Measurements from ENCODE around the gene THAP3.
"Not testable (repeated sequence)": the region's sequence is repeated elsewhere in the genome, so short reads cannot be mapped to it uniquely, and the experiment has no call there.

THAP3 gene

DNA sequence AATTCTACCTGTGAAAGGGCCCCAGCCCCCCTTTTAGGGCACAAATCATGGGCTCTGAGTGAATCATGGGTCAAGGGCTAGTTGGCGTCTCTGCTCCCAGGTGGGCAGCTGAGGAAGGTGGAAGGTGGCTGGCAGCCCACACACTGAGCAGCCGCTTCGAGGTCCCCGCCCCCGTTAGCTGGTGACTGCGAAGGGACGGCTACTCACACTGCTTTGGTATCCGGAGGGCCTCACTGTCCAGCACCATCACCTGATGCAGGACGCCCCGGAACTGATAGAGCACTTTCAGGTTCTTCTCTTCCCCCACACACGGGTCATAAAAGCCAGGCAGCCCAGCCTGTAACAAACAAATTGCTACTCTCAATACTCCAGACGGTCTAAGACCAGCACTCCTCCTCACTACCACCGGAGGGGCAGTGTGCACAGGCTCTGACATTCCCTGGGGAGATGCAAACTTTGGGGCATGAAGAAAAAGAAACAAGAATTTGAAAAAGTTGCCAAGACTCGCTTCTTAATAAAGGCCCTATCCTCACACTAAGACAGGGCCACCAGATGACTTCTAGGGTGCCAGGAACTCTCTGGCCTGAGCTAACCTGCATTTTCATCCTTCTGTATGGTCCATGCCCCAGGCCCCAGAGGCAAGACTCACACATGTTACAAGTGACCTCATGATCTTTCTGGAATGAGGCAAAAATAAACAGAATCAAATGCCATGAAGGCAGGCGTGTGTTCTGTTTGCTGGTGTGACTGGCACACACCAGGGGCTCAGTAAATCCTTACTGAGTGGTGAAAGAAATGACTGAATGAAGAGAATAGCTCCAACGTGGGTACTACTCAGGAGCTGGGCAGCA lies 11.5 kb downstream of the THAP3 start:
- no peak overlapping the region for H3K9ac ChIP-seq (ENCODE audit: low read length)
- no peaks in the 10 kb centered on the region for H3K27me3 ChIP-seq (ENCODE audit: control insufficient read depth, insufficient read depth, low read length)
- H3K36me3 ChIP-seq (ENCODE audit: control insufficient read depth, insufficient read depth, low read length) = peaks cover 40% of the 10 kb centered on the region
- no peaks in the 10 kb centered on the region for H3K4me1 ChIP-seq (ENCODE audit: control insufficient read depth, insufficient read depth, low read length)
- no peak overlapping the region for H3K27ac ChIP-seq (ENCODE audit: low read depth, low read length)
- no peak overlapping the region for H3K4me3 ChIP-seq (ENCODE audit: low read length)

DNA sequence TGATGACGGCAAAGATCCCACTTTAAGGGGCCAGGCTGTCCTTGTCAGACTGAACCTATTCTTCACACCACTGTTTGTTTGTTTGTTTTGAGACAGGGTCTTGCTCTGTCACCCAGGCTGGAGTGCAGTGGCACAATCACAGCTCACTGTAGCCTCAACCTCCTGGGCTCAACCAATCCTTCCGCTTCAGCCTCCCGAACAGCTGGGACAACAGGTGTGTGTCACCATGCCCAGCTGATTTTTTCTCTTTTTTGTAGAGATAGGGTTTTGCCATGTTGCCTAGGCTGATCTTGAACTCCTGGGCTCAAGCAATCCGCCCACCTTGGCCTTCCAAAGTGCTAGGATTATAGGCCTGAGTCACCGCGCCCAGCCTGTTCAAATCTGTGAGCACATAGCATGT lies 12.1 kb downstream of the THAP3 start:
- not testable (repeated sequence) for H3K4me3 ChIP-seq (ENCODE audit: low read length); H3K4me1 ChIP-seq (ENCODE audit: control insufficient read depth, insufficient read depth, low read length); H3K27ac ChIP-seq (ENCODE audit: low read depth, low read length); H3K27me3 ChIP-seq (ENCODE audit: control insufficient read depth, insufficient read depth, low read length); H3K9ac ChIP-seq (ENCODE audit: low read length)
- peaks cover 40% of the 10 kb centered on the region for H3K36me3 ChIP-seq (ENCODE audit: control insufficient read depth, insufficient read depth, low read length)

DNA sequence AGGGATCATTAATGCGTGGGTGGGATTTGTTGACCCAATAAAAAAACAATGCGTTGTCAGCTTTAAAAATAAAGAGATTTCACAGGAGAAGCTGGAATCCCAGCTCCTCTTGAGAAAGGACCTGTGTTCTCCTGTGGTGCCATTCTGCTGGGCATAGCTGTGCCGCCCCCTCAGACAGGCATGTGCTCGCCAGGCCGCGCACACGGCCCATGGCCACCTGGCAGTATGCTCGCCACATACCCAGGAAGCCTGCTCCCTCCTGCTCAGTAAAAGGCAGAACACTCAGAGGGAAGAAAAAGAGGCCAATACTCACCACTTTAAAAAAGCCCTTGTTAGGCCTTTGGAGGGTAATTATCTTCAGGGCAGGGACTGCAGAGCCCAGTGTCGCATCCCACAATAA lies 13.1 kb downstream of the THAP3 start:
- H3K9ac ChIP-seq (ENCODE audit: low read length) = no peak overlapping the region
- no peaks in the 10 kb centered on the region for H3K4me1 ChIP-seq (ENCODE audit: control insufficient read depth, insufficient read depth, low read length)
- no peak overlapping the region for H3K27ac ChIP-seq (ENCODE audit: low read depth, low read length)
- peak overlapping the region; percentile 21 for H3K4me3 ChIP-seq (ENCODE audit: low read length)
- no peaks in the 10 kb centered on the region for H3K27me3 ChIP-seq (ENCODE audit: control insufficient read depth, insufficient read depth, low read length)
- peaks cover 40% of the 10 kb centered on the region for H3K36me3 ChIP-seq (ENCODE audit: control insufficient read depth, insufficient read depth, low read length)

GRCh38 chr1:6638226-6638625 lies 13.6 kb downstream of the THAP3 start:
- Histone ChIP-seq H3K4me1 (ENCODE audit: control insufficient read depth, insufficient read depth, low read length) (no peaks in the 10 kb centered on the region), H3K27ac (ENCODE audit: low read depth, low read length) (peak overlapping the region; percentile 0), H3K4me3 (ENCODE audit: low read length) (peak overlapping the region; percentile 21), H3K9ac (ENCODE audit: low read length) (no peak overlapping the region), H3K27me3 (ENCODE audit: control insufficient read depth, insufficient read depth, low read length) (no peaks in the 10 kb centered on the region), H3K36me3 (ENCODE audit: control insufficient read depth, insufficient read depth, low read length) (peaks cover 36% of the 10 kb centered on the region)

- H3K4me1 ChIP-seq (ENCODE audit: control insufficient read depth, insufficient read depth, low read length); H3K9ac ChIP-seq (ENCODE audit: low read length); H3K27me3 ChIP-seq (ENCODE audit: control insufficient read depth, insufficient read depth, low read length); H3K27ac ChIP-seq (ENCODE audit: low read depth, low read length); H3K4me3 ChIP-seq (ENCODE audit: low read length): not testable (repeated sequence)
- peaks cover 36% of the 10 kb centered on the region for H3K36me3 ChIP-seq (ENCODE audit: control insufficient read depth, insufficient read depth, low read length)
These were observed 16.2 kb downstream of the THAP3 start for GRCh38 chr1:6640867-6641266.

GRCh38 chr1:6645018-6645417 lies 20.4 kb downstream of the THAP3 start:
- Histone ChIP-seq H3K4me1 (ENCODE audit: control insufficient read depth, insufficient read depth, low read length) (no peaks in the 10 kb centered on the region), H3K4me3 (ENCODE audit: low read length) (no peak overlapping the region), H3K36me3 (ENCODE audit: control insufficient read depth, insufficient read depth, low read length) (peaks cover 18% of the 10 kb centered on the region), H3K9ac (ENCODE audit: low read length) (no peak overlapping the region), H3K27me3 (ENCODE audit: control insufficient read depth, insufficient read depth, low read length) (no peaks in the 10 kb centered on the region), H3K27ac (ENCODE audit: low read depth, low read length) (no peak overlapping the region)

DNA sequence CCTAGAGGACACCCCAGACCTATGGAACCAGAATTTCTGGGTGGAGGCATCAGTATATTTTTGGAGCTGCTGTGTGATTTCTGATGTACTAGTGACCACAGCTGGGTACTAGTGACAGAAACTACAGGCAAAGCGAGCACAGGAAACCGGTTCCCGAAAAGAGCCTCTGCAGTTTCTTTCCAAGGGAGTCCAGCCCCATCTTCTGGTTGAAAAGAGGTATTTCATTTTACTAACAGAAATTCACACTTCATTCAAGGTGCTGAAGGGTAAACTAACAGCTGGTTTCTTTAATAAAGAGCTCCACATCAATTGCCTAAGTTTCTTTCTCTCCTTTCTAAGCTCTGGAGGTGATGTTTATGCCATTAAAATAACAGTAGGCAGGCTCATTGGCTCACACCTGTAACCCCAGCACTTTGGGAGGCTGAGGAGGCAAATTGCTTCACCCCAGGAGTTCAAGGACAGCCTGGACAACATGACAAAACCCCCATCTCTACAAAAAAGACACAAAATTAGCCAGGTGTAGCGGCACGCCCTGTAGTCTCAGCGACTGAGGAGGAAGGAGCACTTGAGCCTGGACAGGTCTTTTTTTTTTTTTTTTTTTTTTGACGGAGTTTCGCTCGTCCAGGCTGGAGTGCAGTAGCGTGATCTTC lies 22.0 kb downstream of the THAP3 start:
- Histone ChIP-seq H3K36me3 (ENCODE audit: control insufficient read depth, insufficient read depth, low read length) (peaks cover 15% of the 10 kb centered on the region), H3K27me3 (ENCODE audit: control insufficient read depth, insufficient read depth, low read length) (no peaks in the 10 kb centered on the region), H3K4me1 (ENCODE audit: control insufficient read depth, insufficient read depth, low read length) (no peaks in the 10 kb centered on the region), H3K27ac (ENCODE audit: low read depth, low read length) (no peak overlapping the region), H3K9ac (ENCODE audit: low read length) (no peak overlapping the region), H3K4me3 (ENCODE audit: low read length) (no peak overlapping the region)

- H3K4me3 ChIP-seq (ENCODE audit: low read length) = no peak overlapping the region
- no peak overlapping the region for H3K9ac ChIP-seq (ENCODE audit: low read length)
- no peak overlapping the region for H3K27ac ChIP-seq (ENCODE audit: low read depth, low read length)
- H3K27me3 ChIP-seq (ENCODE audit: control insufficient read depth, insufficient read depth, low read length) = no peaks in the 10 kb centered on the region
- H3K4me1 ChIP-seq (ENCODE audit: control insufficient read depth, insufficient read depth, low read length) = no peaks in the 10 kb centered on the region
- H3K36me3 ChIP-seq (ENCODE audit: control insufficient read depth, insufficient read depth, low read length) = peaks cover 21% of the 10 kb centered on the region
These were observed 23.9 kb downstream of the THAP3 start for GRCh38 chr1:6648556-6648955.

DNA sequence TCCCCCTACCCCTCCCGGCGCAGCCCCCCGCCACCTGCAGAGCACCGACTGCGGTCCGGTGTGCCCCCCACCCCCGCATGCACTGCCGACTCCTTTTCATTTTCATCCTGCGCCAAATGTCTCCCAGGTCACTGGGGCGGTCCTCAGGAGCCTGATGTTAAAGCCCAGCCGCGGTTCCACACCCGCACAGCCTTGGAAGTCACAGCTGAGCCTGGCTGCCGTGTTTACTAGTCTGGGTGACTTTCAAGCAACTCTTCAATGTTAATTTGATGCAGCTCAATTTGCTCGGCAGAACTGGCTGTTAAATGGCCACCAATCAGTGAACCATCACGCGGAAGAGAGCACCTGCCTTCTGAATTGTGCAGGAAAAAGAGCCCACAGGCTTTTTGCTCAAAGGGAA lies 27.2 kb downstream of the THAP3 start:
- H3K4me3 ChIP-seq (ENCODE audit: low read length) = no peak overlapping the region
- H3K4me1 ChIP-seq (ENCODE audit: control insufficient read depth, insufficient read depth, low read length) = no peaks in the 10 kb centered on the region
- no peaks in the 10 kb centered on the region for H3K27me3 ChIP-seq (ENCODE audit: control insufficient read depth, insufficient read depth, low read length)
- no peak overlapping the region for H3K27ac ChIP-seq (ENCODE audit: low read depth, low read length)
- no peak overlapping the region for H3K9ac ChIP-seq (ENCODE audit: low read length)
- peaks cover 15% of the 10 kb centered on the region for H3K36me3 ChIP-seq (ENCODE audit: control insufficient read depth, insufficient read depth, low read length)

- peaks cover 15% of the 10 kb centered on the region for H3K36me3 ChIP-seq (ENCODE audit: control insufficient read depth, insufficient read depth, low read length)
- no peak overlapping the region for H3K4me3 ChIP-seq (ENCODE audit: low read length)
- H3K4me1 ChIP-seq (ENCODE audit: control insufficient read depth, insufficient read depth, low read length) = no peaks in the 10 kb centered on the region
- H3K27ac ChIP-seq (ENCODE audit: low read depth, low read length) = no peak overlapping the region
- no peak overlapping the region for H3K9ac ChIP-seq (ENCODE audit: low read length)
- H3K27me3 ChIP-seq (ENCODE audit: control insufficient read depth, insufficient read depth, low read length) = no peaks in the 10 kb centered on the region
These were observed 28.3 kb downstream of the THAP3 start for GRCh38 chr1:6652986-6653385.

GRCh38 chr1:6653436-6654290 lies 29.0 kb downstream of the THAP3 start:
- Histone ChIP-seq H3K27me3 (ENCODE audit: control insufficient read depth, insufficient read depth, low read length) (no peaks in the 10 kb centered on the region), H3K4me1 (ENCODE audit: control insufficient read depth, insufficient read depth, low read length) (no peaks in the 10 kb centered on the region), H3K4me3 (ENCODE audit: low read length) (no peak overlapping the region), H3K9ac (ENCODE audit: low read length) (no peak overlapping the region), H3K27ac (ENCODE audit: low read depth, low read length) (no peak overlapping the region), H3K36me3 (ENCODE audit: control insufficient read depth, insufficient read depth, low read length) (peaks cover 15% of the 10 kb centered on the region)

DNA sequence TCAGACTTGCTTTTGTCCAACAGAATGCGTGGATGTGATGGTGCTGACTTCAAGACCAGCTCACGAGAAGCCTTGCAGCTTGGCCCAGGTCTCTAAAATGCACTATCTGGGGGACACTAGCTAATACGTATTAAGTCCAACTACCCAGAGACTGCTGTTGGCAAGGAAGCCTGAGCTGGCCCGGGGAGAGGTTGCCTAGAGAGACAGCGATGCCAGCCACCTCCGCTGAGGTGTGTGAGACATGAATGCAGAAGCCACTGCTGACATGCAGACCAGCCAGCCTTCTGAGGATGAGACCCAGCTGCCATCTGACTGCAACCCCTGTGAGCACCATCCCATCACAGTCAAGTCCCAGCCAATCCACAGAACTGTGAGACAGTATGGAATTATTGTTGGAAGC lies 32.5 kb downstream of the THAP3 start:
- H3K27ac ChIP-seq (ENCODE audit: low read depth, low read length) = no peak overlapping the region
- H3K4me3 ChIP-seq (ENCODE audit: low read length) = no peak overlapping the region
- H3K36me3 ChIP-seq (ENCODE audit: control insufficient read depth, insufficient read depth, low read length) = peaks cover 13% of the 10 kb centered on the region
- no peaks in the 10 kb centered on the region for H3K4me1 ChIP-seq (ENCODE audit: control insufficient read depth, insufficient read depth, low read length)
- no peak overlapping the region for H3K9ac ChIP-seq (ENCODE audit: low read length)
- no peaks in the 10 kb centered on the region for H3K27me3 ChIP-seq (ENCODE audit: control insufficient read depth, insufficient read depth, low read length)

Measured in rectal smooth muscle tissue (tissue), 1 donor.